KOPT-K1 (cell line): Measurements from ENCODE around the gene CTIF.

Experiments
- H3K27ac ChIP-seq: fragments of 200-600 bp; sonication (generic); 2 replicates; pipeline ENCODE4 v1.5.1; 2016; ENCODE audit warnings: antibody characterized with exemption, mild to moderate bottlenecking, low read depth, low read length; ENCODE audit not compliant: poor library complexity, severe bottlenecking
- H3K36me3 ChIP-seq: fragments of 200-600 bp; sonication (generic); 2 replicates; pipeline ENCODE4 v1.5.1; 2017; ENCODE audit warnings: antibody characterized with exemption, mild to moderate bottlenecking, low read length, moderate library complexity; ENCODE audit not compliant: insufficient read depth
- H3K9me3 ChIP-seq: fragments of 200-600 bp; sonication (generic); 2 replicates; pipeline ENCODE4 v1.5.1; 2017; ENCODE audit warnings: antibody characterized with exemption, low read length, mild to moderate bottlenecking; ENCODE audit not compliant: insufficient read depth, poor library complexity, severe bottlenecking

The CTIF gene

GRCh38 chr18:48879008-48879431 is 340.2 kb downstream of the CTIF start:
- Histone ChIP-seq H3K36me3 (no peaks in the 10 kb centered on the region), H3K27ac (no peak overlapping the region), H3K9me3 (no peaks in the 10 kb centered on the region)

DNA sequence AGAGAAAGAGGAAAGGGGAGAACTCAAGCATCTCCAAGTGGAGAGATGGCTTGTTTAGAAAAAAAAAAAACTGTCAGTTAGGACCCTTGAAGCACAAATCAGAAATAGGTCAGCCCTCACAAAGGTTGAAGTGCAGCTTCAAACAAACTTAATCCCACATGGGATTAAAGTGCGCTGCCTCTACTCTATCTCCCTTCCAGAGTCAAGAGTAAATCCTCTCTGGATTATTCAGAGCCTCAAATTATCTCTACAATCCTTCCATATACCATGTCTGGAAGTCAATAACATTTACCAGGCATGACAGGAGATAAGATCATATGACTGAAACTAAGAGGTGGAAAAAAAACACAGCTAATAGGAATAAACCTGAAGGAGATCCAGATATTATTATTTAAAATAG is 342.1 kb downstream of the CTIF start:
- H3K27ac ChIP-seq, result no peak overlapping the region
- H3K36me3 ChIP-seq, result no peaks in the 10 kb centered on the region
- no peaks in the 10 kb centered on the region for H3K9me3 ChIP-seq

DNA sequence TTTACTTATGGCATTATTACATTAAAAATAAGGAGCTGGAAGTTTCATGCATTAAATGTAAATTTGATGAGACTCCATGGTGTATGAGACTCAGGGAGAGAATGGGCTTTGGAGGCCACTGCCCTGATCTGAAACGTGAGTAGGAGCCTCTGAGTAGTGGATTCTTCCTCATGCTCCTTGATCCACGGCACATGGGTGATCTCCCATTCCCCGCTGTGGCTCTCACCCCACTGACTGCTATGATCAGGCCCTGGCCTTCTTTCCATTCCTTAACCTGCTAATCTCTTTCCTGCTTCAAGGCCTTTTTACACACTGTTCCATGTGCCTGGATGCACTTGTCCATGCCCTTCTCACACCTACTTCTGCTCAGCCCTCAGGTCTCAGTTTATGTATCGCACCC is 343.5 kb downstream of the CTIF start:
- Histone ChIP-seq H3K9me3 (no peaks in the 10 kb centered on the region), H3K27ac (no peak overlapping the region), H3K36me3 (no peaks in the 10 kb centered on the region)

DNA sequence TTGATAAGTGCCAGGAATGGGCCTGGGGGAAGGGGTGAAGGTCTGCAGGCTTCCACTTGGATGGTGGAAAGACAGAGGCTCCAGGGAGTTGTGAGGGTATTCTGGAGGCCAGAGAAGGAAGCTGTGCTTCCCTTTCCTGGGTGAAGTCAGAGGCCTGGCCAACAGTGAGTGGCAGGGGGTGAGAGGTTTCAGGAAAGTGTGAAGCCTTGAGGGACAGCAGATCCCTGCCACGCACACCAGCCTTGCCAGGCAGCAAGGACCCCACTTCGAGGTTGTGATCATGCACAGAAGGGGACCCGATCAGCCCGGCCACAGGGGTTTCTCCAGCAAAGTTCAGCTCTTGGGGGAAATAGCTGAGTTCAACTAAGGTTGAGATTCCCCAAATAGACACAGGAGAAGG is 345.5 kb downstream of the CTIF start:
- Histone ChIP-seq H3K9me3 (no peaks in the 10 kb centered on the region), H3K36me3 (no peaks in the 10 kb centered on the region), H3K27ac (no peak overlapping the region)

DNA sequence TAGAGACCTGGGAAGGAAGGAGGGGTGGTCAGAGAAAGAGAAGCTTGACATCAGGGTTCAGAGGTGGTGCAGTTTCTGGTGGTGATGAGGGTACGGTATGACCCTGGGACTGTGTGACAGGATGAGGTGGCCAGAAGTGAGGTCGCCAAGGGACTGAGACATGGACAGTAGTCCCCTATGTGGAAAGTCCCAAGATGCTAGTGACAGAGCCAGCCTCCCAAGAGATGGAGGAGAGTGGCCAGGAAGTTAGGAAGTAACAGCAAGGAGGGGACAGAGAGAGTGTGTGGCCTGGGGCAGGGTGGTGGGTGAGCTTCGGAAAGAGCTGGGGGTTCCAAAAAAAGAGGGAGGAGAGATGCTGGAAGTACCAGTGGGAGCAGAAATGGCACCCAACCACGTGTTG is 345.9 kb downstream of the CTIF start:
- Histone ChIP-seq H3K27ac (no peak overlapping the region), H3K36me3 (no peaks in the 10 kb centered on the region), H3K9me3 (no peaks in the 10 kb centered on the region)

GRCh38 chr18:48885266-48885923 is 346.6 kb downstream of the CTIF start:
- no peaks in the 10 kb centered on the region for H3K36me3 ChIP-seq
- no peak overlapping the region for H3K27ac ChIP-seq
- no peaks in the 10 kb centered on the region for H3K9me3 ChIP-seq

GRCh38 chr18:48885924-48886400 is 347.1 kb downstream of the CTIF start:
- no peaks in the 10 kb centered on the region for H3K36me3 ChIP-seq
- H3K27ac ChIP-seq, result no peak overlapping the region
- H3K9me3 ChIP-seq, result no peaks in the 10 kb centered on the region

GRCh38 chr18:48886520-48887293 is 347.9 kb downstream of the CTIF start:
- Histone ChIP-seq H3K27ac (no peak overlapping the region), H3K36me3 (no peaks in the 10 kb centered on the region), H3K9me3 (no peaks in the 10 kb centered on the region)

GRCh38 chr18:48887294-48887904 is 348.6 kb downstream of the CTIF start:
- H3K36me3 ChIP-seq, result no peaks in the 10 kb centered on the region
- no peaks in the 10 kb centered on the region for H3K9me3 ChIP-seq
- no peak overlapping the region for H3K27ac ChIP-seq

DNA sequence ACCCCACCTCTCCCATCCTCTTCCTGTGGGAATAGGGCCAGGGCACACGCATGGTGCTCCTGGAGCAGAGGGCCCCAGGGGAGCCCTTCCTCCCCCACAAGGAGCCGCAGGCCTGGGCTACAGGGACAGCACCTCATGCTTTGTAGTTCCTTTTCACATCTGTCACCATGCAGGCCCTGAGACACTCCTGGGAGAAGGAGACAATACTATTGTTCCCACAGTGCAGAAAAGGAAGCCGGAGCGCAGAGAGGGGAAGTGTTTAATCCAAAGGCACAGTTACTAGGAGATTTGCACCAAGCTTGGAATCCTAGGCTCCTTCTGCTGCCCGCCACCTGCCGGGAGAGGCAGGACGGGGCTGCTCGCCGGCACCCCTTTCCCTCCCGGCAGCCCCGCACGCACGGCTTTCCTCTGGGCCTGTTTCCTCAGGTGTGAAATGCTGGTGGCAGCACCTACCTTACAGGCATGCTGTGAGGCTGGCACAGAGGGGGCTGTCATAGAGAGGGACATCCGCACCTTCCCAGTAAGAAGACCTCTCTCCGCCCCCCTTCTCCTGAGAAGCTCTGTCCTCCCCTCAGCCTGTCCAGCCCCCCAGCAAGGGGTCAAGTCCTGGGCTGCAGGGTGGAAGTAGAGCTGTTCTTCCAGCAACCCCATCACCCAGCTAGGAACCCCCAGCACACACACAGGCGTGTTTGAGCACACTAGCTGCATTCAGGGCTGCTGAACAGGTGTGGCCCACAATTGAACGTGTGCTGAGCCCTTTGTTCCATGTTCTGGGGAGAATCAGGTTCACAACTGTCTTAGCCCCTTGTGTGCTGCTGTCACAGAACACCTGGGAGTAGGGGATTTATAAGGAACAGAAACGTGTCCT is 349.3 kb downstream of the CTIF start:
- Histone ChIP-seq H3K36me3 (no peaks in the 10 kb centered on the region), H3K27ac (no peak overlapping the region), H3K9me3 (no peaks in the 10 kb centered on the region)

GRCh38 chr18:48888773-48889080 is 349.9 kb downstream of the CTIF start:
- Histone ChIP-seq H3K27ac (no peak overlapping the region), H3K9me3 (no peaks in the 10 kb centered on the region), H3K36me3 (no peaks in the 10 kb centered on the region)

DNA sequence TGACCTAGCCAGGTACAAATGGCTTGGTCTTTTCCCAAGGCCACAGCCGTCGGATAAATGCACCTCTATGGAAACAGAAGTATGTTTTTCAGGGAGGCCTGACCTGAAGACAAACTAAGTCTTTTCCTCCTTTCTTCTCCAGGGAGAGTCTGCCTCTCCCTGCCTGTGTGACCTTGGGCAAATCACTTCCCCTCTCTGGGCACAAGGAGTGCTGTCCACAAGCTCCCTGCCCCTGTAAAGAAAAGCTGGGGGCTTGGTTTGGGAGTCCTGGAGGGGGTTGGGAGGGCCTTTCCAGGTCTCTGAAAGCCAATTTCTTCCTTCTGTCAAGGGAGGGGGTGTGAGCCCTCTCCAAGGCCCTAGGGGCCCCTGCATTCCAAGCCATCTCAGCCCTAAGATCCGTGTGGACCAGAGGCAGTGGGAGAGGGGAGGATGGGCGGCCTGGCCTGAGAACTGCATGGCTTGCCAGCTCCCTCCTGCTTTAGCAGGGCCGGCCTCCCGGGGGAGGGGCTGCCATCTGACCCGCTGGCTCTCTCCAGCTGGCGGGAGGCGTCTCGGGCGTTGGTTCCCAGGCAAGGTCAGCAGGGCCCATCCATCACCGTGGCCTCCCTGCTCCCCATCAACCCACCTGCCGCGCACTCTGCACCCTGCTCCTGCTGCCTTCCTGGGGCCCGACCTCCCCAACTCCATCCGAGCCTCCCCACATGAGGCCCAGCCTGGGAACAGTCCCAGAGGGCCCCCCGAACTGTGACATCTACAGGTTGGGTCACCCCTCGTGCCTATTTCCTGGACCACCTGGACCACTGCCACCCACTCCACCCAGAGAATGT is 350.5 kb downstream of the CTIF start:
- Histone ChIP-seq H3K27ac (no peak overlapping the region), H3K9me3 (no peaks in the 10 kb centered on the region), H3K36me3 (no peaks in the 10 kb centered on the region)

DNA sequence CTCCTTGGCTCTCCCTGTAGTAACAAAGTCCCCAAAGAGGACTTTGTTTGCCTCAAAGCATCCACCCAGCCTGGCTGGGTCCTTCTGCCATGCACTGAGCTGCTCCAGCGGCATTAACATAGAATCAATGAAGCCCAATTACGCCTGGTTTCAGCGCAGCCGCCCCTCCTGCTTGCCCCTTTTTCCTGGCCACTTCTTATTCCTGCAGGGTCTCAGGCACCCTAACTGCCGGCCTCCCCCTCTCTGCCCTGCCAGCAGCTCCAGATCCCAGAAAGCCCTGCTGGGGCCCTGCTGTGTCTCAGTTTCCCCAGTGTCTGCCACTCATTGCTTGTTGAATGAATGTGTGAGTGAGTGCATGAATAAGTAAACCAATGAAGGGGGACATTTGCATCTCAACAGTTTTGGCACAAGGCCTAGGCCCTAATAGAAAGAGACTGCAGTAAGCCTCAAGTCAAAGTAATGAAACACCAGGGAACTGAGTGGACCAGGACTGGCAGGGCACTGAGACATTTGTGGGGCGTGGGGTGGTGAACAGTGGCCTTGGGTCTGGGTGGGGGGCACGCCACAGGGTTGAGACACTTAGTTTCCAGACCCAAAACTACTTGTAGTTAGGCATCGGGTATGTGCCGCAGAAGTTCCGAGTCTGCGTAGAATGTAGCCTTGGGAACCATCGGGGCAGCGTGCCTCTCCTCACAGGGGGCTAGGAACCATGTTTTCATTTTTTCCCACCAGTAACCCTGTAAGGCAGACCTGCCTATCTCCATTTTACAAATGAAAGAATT is 351.3 kb downstream of the CTIF start:
- Histone ChIP-seq H3K27ac (no peak overlapping the region), H3K9me3 (no peaks in the 10 kb centered on the region), H3K36me3 (no peaks in the 10 kb centered on the region)

DNA sequence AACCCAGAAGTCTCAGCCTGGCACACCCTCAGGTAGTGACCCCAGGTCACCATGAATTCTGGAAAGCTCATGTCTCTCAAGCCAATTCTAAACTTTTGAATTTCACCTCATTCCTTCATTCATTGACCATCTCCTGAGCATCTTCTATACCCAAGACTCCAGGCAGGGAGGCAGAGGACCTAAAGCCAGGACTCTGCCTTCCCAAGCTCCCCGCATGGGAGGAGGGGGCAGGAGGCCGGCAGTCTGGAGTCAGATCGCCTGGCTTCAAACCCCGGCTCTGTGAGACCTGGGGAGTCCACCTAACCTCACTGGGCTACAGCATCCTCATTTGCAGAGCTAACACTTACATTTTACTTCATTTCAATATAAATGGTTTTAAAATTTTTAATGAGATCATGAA is 352.9 kb downstream of the CTIF start:
- H3K9me3 ChIP-seq, result no peaks in the 10 kb centered on the region
- no peaks in the 10 kb centered on the region for H3K36me3 ChIP-seq
- H3K27ac ChIP-seq, result no peak overlapping the region
